Measurements from ENCODE around the gene ATR.

Gene ATR

DNA sequence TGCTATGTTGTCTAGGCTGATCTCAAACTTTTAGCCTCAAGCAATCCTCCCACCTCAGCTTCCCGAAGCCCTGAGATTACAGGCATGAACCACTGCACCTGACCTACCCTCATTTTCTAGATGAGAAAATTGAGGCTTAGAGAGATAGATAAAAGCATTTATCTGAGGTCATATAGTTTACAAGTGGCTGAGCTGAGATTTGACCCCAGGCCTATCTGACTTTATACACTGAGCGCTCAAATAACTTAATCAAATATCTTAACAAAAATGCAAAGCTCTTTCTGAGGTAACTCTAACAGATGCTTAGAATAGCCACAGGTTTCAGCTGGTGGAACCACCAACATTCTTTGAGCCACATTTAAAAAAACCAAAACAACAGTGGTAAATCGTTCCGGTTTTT, 23.2 kb upstream of the ATR start:
- H3K27me3 ChIP-seq (replicated peaks; ENCODE audit: control insufficient read depth, insufficient read depth, low read length): no peaks in the 10 kb centered on the region
- H3K36me3 ChIP-seq (ENCODE audit: control insufficient read depth, insufficient read depth, low read length): no peaks in the 10 kb centered on the region
- no peak for DNase-seq (ENCODE audit: extremely low read depth, insufficient read length)
- H3K4me3 ChIP-seq (replicated peaks; ENCODE audit: low read depth, low read length): no peak overlapping the region
- TF ChIP-seq, protein P1, sequence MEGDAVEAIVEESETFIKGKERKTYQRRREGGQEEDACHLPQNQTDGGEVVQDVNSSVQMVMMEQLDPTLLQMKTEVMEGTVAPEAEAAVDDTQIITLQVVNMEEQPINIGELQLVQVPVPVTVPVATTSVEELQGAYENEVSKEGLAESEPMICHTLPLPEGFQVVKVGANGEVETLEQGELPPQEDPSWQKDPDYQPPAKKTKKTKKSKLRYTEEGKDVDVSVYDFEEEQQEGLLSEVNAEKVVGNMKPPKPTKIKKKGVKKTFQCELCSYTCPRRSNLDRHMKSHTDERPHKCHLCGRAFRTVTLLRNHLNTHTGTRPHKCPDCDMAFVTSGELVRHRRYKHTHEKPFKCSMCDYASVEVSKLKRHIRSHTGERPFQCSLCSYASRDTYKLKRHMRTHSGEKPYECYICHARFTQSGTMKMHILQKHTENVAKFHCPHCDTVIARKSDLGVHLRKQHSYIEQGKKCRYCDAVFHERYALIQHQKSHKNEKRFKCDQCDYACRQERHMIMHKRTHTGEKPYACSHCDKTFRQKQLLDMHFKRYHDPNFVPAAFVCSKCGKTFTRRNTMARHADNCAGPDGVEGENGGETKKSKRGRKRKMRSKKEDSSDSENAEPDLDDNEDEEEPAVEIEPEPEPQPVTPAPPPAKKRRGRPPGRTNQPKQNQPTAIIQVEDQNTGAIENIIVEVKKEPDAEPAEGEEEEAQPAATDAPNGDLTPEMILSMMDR (IDR thresholded peaks at IDR 0.05; ENCODE audit: insufficient read depth, low read length, poor library complexity, severe bottlenecking): no peak

- Histone ChIP-seq H3K36me3 (ENCODE audit: control insufficient read depth, insufficient read depth, low read length) (no peaks in the 10 kb centered on the region), H3K27me3 (replicated peaks; ENCODE audit: control insufficient read depth, insufficient read depth, low read length) (no peaks in the 10 kb centered on the region), H3K4me3 (replicated peaks; ENCODE audit: low read depth, low read length) (no peak overlapping the region)
- no peak for DNase-seq (ENCODE audit: extremely low read depth, insufficient read length)
- TF ChIP-seq, protein P1 (IDR thresholded peaks at IDR 0.05; ENCODE audit: insufficient read depth, low read length, poor library complexity, severe bottlenecking): no peak
These were observed 19.4 kb upstream of the ATR start for GRCh38 chr3:142597906-142598305.

GRCh38 chr3:142596726-142597088, 18.2 kb upstream of the ATR start:
- TF ChIP-seq, protein P1 (IDR thresholded peaks at IDR 0.05; ENCODE audit: insufficient read depth, low read length, poor library complexity, severe bottlenecking): no peak

DNA sequence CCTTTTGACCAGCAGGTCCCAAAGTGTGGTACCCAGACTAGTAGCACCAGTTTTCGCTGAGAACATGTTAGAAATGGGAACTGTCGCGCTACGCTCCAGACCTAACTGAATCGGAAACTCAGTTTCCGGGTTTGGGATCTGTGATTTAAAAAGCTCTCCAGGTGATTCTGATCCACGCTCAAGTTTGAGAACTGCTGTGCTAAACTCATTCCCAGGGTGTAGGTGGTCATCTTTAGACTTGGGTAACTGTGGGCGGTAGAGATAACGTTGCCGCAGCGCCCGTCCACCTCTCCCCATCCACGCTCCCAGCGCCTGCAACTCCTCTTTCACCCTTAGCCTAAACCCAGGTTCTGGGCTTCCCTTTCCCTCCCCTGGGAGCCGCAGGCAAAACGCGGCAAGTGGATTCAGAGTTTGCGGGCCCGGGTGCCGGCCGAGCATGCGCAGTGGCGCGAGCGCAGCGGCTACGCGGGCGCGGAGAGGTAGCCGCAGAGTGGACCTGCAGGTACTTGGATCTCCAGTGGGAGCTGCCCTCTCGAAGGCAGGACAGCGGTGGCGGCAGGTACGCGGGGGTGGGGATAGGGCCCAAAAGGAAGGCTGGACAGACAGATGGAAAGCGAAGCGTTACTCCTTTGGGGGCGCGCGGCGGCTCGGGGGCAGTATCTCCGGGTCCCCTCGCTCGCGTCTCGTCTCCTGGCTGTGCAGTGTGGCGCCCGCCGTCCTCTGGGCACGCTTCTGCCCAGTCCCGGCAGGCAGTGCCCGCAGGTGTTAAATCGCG, 17.6 kb upstream of the ATR start, which contains the start of gene PLS1:
TSS of gene PLS1 (plus strand) at position 443 of the 775 bp plus-strand sequence. CDS start 67,845 bp downstream, outside the sequence.
- TF ChIP-seq, protein P1 (IDR thresholded peaks at IDR 0.05; ENCODE audit: insufficient read depth, low read length, poor library complexity, severe bottlenecking): no peak
- H3K36me3 ChIP-seq (ENCODE audit: control insufficient read depth, insufficient read depth, low read length): no peaks in the 10 kb centered on the region
- H3K4me3 ChIP-seq (replicated peaks; ENCODE audit: low read depth, low read length): peak within 1 kb of the TSS; percentile 87
- peak; percentile 90 for DNase-seq (ENCODE audit: extremely low read depth, insufficient read length)
- no peaks in the 10 kb centered on the region for H3K27me3 ChIP-seq (replicated peaks; ENCODE audit: control insufficient read depth, insufficient read depth, low read length)

More at GRCh38 chr3:142596726-142597088, 18.2 kb upstream of the ATR start:
- no peaks in the 10 kb centered on the region for H3K36me3 ChIP-seq (ENCODE audit: control insufficient read depth, insufficient read depth, low read length)
- no peaks in the 10 kb centered on the region for H3K27me3 ChIP-seq (replicated peaks; ENCODE audit: control insufficient read depth, insufficient read depth, low read length)
- peak overlapping the region; percentile 87 for H3K4me3 ChIP-seq (replicated peaks; ENCODE audit: low read depth, low read length)
- DNase-seq (ENCODE audit: extremely low read depth, insufficient read length): no peak

- no peak for DNase-seq (ENCODE audit: extremely low read depth, insufficient read length)
- TF ChIP-seq, protein P1 (IDR thresholded peaks at IDR 0.05; ENCODE audit: insufficient read depth, low read length, poor library complexity, severe bottlenecking): no peak
- no peaks in the 10 kb centered on the region for H3K27me3 ChIP-seq (replicated peaks; ENCODE audit: control insufficient read depth, insufficient read depth, low read length)
- peak overlapping the region; percentile 87 for H3K4me3 ChIP-seq (replicated peaks; ENCODE audit: low read depth, low read length)
- H3K36me3 ChIP-seq (ENCODE audit: control insufficient read depth, insufficient read depth, low read length): no peaks in the 10 kb centered on the region
These were observed 17.0 kb upstream of the ATR start for GRCh38 chr3:142595581-142595950.
